GM18858 (cell line): ENCODE data around the gene EXOSC5.

Experiments used
- ATAC-seq: cut with Tn5 transposase; IDR thresholded peaks from one replicate; pipeline ENCODE4 v1.9.1; 2021; ENCODE audit not compliant: unreplicated experiment

Gene EXOSC5

GRCh38 chr19:41426952-41427646, 29.9 kb upstream of the EXOSC5 start, which contains the start of gene B3GNT8:
TSS of gene B3GNT8 (minus strand) at chr19:41427374. CDS start at chr19:41426778, 596 bp downstream.
- no peak for ATAC-seq

- ATAC-seq = no peak
These were observed 29.1 kb upstream of the EXOSC5 start for GRCh38 chr19:41426116-41426841.

- ATAC-seq = no peak
These were observed 28.3 kb upstream of the EXOSC5 start for GRCh38 chr19:41425174-41426115.

GRCh38 chr19:41424335-41425173, 27.4 kb upstream of the EXOSC5 start:
- no peak for ATAC-seq

- ATAC-seq = no peak
These were observed 25.8 kb upstream of the EXOSC5 start for GRCh38 chr19:41422955-41423354.

- no peak for ATAC-seq
These were observed 25.3 kb upstream of the EXOSC5 start for GRCh38 chr19:41422456-41422855.

- no peak for ATAC-seq
These were observed 24.8 kb upstream of the EXOSC5 start for GRCh38 chr19:41421973-41422372.

- no peak for ATAC-seq
These were observed 24.2 kb upstream of the EXOSC5 start for GRCh38 chr19:41421314-41421713.

GRCh38 chr19:41420101-41420880, 23.1 kb upstream of the EXOSC5 start:
- ATAC-seq = no peak

GRCh38 chr19:41416194-41416674, 19.1 kb upstream of the EXOSC5 start:
- no peak for ATAC-seq

GRCh38 chr19:41415154-41415571, 18.0 kb upstream of the EXOSC5 start:
- ATAC-seq = no peak

- ATAC-seq = no peak
These were observed 17.3 kb upstream of the EXOSC5 start for GRCh38 chr19:41414461-41414860.

GRCh38 chr19:41413947-41414346, 16.8 kb upstream of the EXOSC5 start:
- ATAC-seq = no peak

- ATAC-seq = no peak
These were observed 15.8 kb upstream of the EXOSC5 start for GRCh38 chr19:41412953-41413352.

- ATAC-seq = no peak
These were observed 14.8 kb upstream of the EXOSC5 start for GRCh38 chr19:41411968-41412265.

- ATAC-seq = no peak
These were observed 14.2 kb upstream of the EXOSC5 start for GRCh38 chr19:41411100-41411967.

GRCh38 chr19:41410336-41411054, 13.3 kb upstream of the EXOSC5 start:
- no peak for ATAC-seq

GRCh38 chr19:41409288-41409687, 12.1 kb upstream of the EXOSC5 start:
- no peak for ATAC-seq
